ENCODE measurements around the gene IGHMBP2. TPM values are rescaled to one million over a fixed set of nuclear protein-coding genes. Genes with fewer than 3 reads are reported as not detected.

Gene IGHMBP2
- total RNA-seq, 1 experiment from 2014 or later, result 24.0 TPM

GRCh38 chr11:68896171-68896959, 7.3 kb upstream of the IGHMBP2 start:
- Histone ChIP-seq H3K4me2 (ENCODE audit: insufficient read depth, insufficient read length, low read length) (no peak overlapping the region), H3K18ac (ENCODE audit: insufficient read length, low read depth, low read length) (no peak overlapping the region), H4K8ac (replicated peaks; ENCODE audit: insufficient read length, low read depth, low read length) (no peak overlapping the region), H4K20me1 (ENCODE audit: control insufficient read depth, insufficient read depth, insufficient read length) (no peaks in the 10 kb centered on the region), H2BK20ac (ENCODE audit: low read depth, low read length, poor library complexity, severe bottlenecking) (no peak overlapping the region), H2BK5ac (ENCODE audit: insufficient read length, low read length) (no peak overlapping the region), H3K4me1 (ENCODE audit: insufficient read depth, low read length) (no peaks in the 10 kb centered on the region), H3K56ac (ENCODE audit: insufficient read length, low read depth, low read length) (no peak overlapping the region), H2BK120ac (ENCODE audit: low read depth, low read length, poor library complexity, severe bottlenecking) (no peak overlapping the region), H3K14ac (ENCODE audit: insufficient read depth, low read length) (no peak overlapping the region), H4K91ac (ENCODE audit: insufficient read length, low read depth, low read length) (no peak overlapping the region), H2BK12ac (ENCODE audit: insufficient read length, low read depth, low read length) (no peak overlapping the region), H2AK5ac (ENCODE audit: insufficient read length, low read length) (no peak overlapping the region), H3T11ph (ENCODE audit: low read length) (no peak overlapping the region), H3K79me1 (ENCODE audit: insufficient read depth, low read depth, low read length, poor library complexity, severe bottlenecking) (peaks cover under 1% of the 10 kb centered on the region), H2AFZ (ENCODE audit: low read length) (no peak overlapping the region), H3K23me2 (ENCODE audit: insufficient read length, low read depth, low read length, poor library complexity, severe bottlenecking) (no peaks in the 10 kb centered on the region), H2BK15ac (ENCODE audit: low read depth, low read length) (no peak overlapping the region), H3K4ac (ENCODE audit: low read depth, low read length) (no peak overlapping the region), H3K79me2 (ENCODE audit: insufficient read depth, low read length) (0 out of 2 replicates have a peak, but pooled peaks cover 1% of the 10 kb centered on the region), H3K9ac (ENCODE audit: extremely low read depth, insufficient read length, low read length) (no peak overlapping the region), H3K9me3 (ENCODE audit: control insufficient read depth, low read depth, low read length) (no peaks in the 10 kb centered on the region), H3K27ac (ENCODE audit: insufficient read length, low read depth, low read length) (no peak overlapping the region), H3K23ac (ENCODE audit: insufficient read length, low read depth, low read length) (no peak overlapping the region), H3K27me3 (ENCODE audit: insufficient read depth, low read length) (no peaks in the 10 kb centered on the region), H4K5ac (ENCODE audit: insufficient read length, low read depth, low read length) (no peak overlapping the region)
- no peak for TF ChIP-seq CTCF (conservative IDR thresholded peaks at IDR 0.05)
- no peaks in the 10 kb centered on the region; the same call in 1 of the 2 replicates for H3K27me3 Mint-ChIP-seq (ENCODE audit: low read depth)
- H3K27ac Mint-ChIP-seq, result no peak overlapping the region
- H3K9me3 Mint-ChIP-seq, result no peaks in the 10 kb centered on the region
- H3K4me3 Mint-ChIP-seq, result no peak overlapping the region
- no CpG with 5 or more reads among the region's 23 CpGs for WGBS (ENCODE audit: extremely low coverage, insufficient read length, low lambda C conversion rate)
- H3K36me3 Mint-ChIP-seq (ENCODE audit: insufficient read depth in 1 of 3, low read depth in 3 of 3), result peaks cover 41 to 77% (median 65%) of the 10 kb centered on the region in 3 experiments
- H3K4me1 Mint-ChIP-seq, result no peaks in the 10 kb centered on the region; a peak in 1 of 4 replicates
- DNase-seq, result no peak
